Activated CD4-positive, alpha-beta T cell treated with anti-CD3 and anti-CD28 coated beads, Interleukin-2, Interleukin-6, amounts not matched to agents 100 ng/mL and 50 ng/mL, durations not matched to agents 16 hours and 8 hours (primary cell): Measurements from ENCODE around the gene OSBPL6.
"Not testable (repeated sequence)": the region's sequence is repeated elsewhere in the genome, so short reads cannot be mapped to it uniquely, and the experiment has no call there.

Experiments used
- DNase-seq: peaks from one replicate; pipeline ENCODE4 v3.0.0-alpha.2; 2020

The OSBPL6 gene

DNA sequence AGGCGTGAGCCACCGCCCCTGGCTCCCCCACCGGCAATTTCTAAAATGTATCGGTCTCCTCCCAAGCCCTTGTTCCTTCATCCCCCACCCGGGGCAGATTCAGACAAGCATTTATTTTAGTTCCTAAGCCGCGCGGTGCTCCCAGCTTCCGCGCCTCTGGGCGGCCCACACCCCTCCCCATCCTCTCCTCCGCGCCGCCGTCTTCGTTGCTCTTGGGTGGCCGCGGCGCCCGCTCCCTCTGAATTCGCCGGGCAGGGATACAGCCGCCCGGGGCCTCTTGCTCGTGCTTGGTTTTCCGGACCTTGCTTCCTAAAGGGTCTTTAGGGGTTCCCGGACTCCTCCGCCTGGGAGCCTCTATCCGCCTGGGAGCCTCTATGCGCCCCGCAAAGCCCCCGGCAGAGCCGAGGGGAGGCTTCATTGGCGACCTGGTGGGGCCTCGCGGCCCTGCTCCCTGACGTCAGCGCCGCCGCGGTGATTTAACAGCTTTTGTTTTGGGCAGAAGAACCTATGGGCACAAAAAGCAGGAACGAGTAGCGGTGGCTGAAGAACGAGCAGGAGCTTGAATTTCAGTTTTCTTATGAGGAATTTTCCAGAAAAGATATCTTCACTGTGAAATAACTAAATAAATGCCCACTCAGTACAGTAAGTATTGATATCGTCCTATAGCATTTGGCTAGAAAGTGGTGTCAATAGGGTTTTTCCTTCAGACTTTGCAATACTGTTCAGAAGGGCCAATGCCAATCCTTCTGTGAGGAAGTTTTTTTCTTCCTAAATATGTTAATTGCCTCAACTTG lies 219.4 kb downstream of the OSBPL6 start:
- peak; percentile 91 for DNase-seq

DNA sequence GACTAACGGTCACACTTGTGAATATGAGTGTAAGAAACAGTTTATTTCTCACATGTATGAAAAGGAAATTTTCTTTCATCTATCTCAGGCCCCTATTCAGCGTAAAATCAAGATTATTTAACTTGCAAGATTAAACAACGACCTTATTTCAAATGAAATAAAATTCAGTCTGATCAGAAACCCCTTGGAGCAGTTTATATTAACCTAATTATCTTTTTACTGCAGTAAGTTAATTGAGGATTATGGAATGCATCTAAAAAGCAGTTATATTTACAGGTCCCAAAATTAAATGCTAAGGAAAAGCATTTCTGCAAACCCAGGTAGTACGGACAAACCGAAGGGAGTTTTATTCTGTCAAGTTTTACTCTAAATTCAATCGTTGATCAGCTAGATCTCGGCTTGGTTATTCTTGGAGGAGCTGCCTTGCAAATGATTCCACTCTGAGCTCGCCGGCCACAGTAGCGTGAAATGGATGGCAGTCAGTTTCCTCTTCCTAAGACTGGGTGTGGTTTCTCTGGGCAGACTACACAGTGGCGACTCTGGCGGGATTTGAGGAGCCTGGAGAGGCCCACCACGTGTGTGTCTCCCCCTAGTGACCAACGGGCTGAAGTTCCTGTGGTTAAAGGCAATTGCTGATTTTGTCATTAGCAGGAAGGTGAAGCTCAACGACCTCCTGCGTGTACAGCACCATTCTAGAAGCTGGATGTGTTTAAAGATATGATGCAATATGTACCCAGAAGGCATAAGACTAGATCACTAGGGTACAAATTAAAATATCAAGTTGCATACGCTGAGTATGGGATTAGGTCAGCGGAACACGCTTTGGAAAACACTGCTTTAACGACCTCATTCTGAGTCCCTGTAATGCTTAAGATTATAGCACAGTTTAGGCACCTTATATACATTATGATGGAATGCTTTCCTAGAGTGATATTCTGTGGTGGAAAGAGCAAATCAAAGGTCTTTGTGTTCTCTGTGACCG lies 220.2 kb downstream of the OSBPL6 start:
- DNase-seq, result peak; percentile 96

DNA sequence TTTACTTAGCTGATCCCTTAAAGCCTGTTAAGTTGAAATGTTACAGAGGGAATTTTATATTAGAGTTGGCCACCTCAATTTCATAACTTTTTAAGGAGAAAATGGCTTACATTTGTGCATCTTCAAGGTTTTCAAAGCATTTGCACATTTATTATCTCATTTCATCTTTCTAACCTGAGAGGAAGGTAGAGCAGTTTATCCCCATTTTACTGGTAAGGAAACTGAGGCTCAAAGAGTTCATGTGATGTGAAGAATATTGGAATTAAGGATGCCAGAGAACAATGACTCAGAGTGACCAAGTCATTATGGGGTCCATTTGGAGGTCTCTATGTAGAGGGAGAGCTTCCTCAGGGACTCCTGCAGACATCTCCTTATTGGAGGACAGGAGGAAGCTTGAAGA lies 221.7 kb downstream of the OSBPL6 start:
- DNase-seq, result no peak

DNA sequence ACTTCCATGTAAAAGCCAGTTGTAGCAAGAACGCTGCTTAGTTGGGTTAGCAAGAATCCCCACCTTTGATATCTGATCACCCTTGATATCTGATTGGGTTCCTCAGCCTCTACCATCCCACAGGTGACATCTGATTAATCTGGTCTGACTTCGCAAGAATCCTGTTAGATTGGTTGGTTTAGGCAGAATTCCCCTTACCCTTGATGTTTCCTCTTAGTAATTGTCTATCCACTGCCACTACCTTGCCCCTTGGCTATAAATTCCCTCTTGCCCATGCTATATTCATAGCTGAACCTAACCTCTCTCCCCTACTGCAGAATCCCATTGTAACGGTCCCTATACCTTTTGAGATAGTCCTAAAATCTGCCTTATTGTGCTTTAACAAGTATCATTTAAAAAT lies 223.6 kb downstream of the OSBPL6 start:
- no peak for DNase-seq

DNA sequence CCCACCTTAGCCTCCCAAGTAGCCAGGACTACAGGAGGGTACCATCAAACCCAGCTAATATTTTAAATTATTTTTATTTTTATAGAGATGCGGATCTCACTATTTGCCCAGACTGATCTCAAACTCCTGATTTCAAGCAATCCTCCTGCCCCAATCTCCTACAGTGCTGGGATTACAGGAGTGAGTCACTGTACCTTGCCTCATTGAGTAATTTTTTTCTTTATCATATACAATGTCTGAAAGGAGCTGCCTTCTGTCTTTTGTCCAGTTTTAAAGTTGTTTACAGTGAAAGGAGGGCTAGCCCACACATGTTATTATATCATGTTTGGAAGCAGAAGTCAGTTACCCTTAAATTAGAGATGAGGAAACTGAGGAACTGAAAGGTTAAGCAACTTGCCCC lies 224.1 kb downstream of the OSBPL6 start:
- no peak for DNase-seq

DNA sequence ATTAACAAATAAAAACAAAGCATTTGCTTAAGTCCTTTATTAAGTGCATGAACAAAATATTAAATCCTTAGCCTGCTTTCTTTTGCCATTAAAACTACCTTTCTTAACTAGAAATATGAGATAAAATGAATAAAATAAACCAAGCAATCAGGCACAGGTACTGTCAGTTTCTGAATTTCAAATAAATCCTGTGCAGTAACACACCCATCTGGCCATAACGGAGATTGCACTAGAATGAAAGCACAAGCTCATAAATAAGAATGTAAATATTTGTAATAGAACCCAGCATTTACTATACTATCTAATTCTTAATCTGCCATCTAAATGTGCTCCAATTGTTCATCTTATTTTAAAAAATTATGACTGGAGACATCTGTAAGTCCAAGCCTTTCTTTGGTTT lies 224.8 kb downstream of the OSBPL6 start:
- DNase-seq, result no peak

DNA sequence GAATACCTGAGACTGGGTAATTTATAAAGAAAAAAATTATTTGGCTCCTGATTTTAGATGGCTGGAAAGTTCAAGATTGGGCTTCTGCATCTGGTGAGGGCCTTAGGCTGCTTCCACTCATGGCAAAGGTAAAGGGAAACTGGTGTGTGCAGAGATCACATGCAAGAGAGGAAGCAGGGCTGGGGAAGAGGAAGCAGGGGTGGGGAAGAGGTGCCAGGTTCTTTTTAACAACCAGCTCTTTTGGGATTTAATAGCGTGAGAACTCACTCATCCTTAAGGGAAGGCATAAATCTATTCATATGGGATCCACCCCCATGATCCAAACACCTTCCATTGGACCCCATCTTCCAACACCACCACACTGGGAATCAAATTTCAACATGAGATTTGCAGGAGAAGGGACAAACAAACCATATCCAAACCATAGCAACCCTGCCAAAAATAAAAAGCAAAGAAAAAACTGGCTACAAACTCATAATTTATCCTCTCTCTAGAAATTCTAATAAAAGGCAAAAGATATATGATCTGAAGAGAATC lies 226.2 kb downstream of the OSBPL6 start:
- no peak for DNase-seq

DNA sequence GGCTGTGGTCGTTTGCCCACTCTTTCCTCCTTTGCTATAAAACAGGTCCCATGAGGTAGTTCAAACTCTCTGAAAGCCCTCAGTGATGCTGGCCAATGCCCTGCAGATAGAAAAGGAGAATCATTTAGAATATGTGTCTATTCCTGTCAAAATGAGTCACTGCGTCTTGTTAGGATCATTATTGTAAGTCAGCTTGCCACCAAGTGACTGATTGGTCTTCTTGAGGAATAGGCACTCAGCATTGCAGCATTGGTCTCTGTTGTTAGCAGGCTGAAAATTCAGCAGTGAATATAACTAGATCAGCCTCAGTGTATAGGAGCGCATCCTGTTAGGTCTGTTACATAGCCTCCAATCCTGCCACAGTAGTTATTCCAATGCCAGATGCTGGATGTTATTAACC lies 227.8 kb downstream of the OSBPL6 start:
- no peak for DNase-seq

DNA sequence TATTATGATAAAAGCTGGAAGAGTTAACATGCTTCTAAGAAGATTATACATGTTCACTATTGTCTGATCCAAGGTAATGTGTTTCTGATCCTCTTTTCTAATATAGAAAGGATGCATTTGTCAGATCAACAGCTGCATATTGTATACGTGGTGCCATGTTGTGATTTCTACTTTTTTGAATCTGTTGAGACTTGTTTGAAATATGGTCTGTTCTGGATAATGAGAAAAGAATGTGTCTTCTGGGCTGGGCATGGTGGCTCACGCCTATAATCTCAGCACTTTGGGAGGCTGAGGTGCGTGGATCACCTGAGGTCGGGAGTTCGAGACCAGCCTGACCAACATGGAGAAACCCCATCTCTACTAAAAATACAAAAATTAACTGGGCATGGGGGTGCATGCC lies 229.4 kb downstream of the OSBPL6 start:
- DNase-seq, result not testable (repeated sequence)

DNA sequence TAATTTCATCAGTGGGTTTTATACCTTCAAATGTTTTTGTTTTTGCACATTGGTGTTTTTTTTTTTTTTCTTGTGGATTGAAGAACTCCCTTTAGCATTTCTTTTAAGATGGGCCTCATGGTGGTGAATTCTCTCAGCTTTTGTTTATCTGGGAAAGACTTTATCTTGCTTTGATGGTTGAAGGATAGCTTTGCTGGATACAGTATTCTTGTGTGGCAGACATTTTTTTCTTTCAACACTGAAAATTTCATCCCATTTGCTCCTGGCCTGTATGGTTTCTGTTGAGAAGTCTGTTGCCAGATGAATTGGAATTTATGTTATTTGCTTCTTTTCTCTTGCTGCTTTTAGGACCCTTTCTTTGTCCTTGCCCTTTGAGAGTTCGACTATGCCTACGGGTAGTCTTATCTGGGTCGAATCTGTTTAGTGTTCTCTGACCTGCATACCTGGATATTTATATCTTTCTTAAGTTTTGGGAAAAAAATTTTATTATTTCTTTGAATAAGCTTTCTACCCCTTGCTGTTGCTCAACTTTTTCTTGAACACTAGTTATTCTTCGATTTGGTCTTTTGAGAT lies 231.0 kb downstream of the OSBPL6 start:
- DNase-seq, result no peak

DNA sequence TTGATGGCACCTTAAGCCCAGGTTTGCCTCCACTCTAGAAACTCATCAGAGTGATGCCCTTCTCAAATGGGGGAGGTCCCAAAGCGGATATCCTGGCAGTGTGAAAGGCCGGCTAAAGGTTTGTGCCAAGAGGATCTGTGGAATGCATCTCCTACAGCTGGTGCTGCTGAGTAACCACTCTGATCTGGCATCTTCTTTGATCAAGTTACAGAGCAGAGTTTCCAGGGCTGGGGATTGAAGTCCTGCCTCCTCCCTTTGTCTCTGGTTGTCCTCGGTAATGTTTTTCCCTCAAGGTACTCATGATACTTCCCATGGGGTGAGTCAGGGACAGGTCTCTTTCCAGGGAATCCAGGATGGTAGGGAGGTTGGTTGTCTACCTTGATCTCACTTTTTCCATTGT lies 232.1 kb downstream of the OSBPL6 start:
- no peak for DNase-seq

DNA sequence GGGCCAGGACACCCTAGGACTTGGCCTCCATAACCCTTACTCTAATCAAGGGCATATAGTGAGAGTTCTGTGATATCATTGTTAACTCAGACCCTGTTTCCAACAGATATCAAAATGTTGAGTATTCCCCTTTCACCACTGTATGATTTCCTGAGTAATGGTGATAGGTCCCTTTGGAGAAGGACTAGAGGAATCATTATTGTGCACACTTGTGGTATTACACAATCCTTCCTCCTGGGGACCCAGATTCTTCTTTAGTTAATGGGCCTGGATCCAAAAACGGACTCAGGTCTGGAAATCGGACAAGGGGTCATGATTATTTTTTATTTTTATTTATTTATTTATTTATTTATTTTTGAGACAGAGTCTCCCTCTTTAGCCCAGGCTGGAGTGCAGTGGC lies 233.1 kb downstream of the OSBPL6 start:
- no peak for DNase-seq

DNA sequence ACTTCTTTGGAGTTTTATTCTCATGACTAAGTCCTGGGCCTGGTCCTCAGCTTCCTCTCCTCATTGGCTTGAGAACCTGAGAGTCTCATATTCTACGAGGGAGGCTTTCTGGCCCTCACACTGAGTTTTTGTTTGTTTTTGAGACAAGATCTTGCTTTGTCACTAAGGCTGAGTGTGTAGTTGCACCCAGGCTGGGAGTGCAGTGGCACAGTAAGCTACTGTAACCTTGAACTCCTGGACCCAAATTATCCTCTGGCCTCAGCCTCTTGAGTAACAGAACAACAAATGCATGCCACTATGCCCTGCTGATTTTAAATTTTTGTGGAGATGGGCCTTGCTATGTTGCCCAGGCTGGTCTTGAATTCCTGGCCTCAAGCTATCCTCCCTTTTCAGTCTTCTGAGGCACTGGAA lies 234.1 kb downstream of the OSBPL6 start:
- DNase-seq, result no peak

DNA sequence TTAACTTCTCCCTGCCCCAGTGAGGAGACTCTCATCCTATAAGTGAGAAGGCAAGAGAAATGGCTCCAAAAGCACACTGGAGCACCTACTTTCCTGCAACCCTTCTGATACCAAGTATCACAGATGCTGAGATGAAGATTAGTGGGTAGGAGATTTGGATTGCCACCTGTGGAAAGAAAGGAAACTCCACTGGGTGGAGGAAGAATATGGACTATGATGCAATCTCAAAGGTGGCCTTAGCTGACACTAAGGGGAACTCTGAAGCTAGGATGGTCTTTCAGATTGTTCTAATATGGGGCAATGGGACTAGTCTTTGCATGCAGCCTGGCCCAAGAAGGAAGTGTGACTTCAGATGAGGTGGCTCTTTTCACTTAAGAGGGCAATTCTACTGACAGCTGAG lies 235.0 kb downstream of the OSBPL6 start:
- no peak for DNase-seq

DNA sequence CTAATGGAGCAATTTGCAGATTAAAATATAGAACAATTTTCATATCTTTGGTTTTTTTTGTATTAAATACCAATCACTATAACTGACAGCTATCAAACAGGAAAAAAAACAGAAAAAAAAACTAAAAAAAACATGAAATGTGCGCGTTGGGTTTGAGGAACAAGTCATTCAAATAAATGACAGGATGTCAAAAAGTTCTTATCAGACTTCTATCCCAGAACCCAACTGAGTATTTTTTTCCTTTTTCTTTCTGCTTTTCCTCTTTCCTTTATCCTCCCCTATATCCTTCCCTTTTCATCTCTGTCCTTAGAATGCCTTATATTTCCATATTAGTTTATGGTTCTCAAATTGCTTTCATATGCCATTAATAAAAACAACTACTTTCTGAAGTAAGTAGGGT lies 242.3 kb downstream of the OSBPL6 start:
- no peak for DNase-seq

DNA sequence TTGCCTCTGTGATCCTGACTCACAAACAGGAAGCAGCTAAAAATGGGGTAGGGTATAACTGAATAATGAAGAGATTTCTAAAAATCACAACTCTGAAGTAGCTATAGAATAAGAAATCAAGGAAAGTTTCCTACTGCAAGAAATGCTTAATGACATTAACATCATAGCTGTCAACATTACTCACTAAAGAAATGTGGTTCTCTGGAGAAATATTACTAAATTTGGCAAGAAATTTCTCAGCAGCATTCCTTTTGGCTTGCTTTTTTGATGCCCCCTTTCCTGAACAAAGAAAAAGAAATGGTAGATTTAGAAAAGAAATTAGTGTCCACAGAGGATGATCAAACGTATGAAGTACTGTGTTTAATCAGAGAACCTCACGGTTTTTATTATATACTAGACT lies 247.1 kb downstream of the OSBPL6 start:
- no peak for DNase-seq

DNA sequence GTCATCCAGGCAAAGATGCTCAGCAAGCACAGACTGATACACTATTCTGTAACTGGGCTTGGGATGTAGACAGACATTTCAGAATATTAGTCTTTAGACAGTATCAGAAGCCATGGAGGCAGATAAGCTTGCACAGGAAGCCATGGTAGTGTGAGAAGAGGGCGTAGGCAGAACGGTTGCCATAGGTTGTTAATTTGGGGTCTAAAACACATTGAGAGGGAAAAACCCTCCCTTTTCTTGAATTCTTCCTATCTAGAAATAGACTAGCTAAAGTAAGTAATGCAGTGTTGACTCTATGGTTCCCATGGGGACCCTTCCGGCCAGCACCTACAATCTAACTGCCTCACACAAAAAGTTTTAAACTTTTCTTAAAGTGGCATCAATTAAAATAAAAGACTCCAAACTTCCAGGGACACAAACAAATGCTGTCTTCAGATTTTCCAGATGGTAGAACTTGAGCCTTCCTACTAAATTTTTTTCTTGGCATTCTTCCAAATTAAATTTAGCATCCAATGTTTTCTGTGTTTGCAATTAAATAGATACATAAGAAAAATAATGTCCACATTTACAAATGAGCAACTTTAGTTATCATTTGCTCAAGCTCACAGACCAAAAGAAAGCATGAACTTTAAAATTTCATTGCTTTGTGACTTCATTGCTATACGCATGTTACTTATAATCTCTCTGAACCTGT lies 254.8 kb downstream of the OSBPL6 start:
- no peak for DNase-seq

DNA sequence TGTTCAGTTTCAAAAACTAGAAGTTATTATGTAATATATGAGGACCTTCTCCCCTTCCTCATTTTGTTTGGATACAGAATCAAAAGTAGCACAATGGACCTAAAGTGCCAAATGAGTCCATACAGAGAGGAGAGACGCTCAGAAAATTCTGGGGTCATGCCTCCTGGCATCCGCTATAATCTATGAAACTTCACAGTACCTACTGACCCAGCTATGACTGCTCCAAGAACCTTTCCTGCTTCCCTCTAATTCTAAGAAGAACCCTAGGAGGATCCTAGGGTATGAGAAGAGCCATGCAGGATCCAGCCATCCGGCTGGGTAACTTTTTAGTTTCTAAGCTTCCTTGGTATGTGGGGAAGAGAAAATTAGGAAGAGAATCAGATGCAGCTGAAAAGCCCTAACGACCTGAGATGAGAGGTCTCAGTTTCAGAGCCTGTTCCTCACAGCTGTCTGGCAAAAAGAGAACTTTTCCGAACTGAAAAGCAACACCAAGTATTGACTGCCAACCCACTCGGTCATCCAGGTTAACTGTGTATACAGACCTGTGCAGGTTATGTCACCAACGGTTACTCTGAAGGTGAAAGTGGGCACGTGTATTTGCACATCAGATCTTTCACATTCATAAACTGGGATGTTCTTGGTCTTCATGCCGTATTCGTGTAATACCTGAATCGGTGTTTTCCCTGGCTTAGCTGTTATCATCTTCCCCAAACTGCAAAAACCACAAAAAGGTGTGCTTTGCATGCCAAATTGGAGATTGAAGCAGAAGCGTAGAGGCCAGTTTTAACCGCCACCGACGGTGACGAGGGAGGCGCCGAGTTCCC lies 255.6 kb downstream of the OSBPL6 start:
- DNase-seq, result no peak

DNA sequence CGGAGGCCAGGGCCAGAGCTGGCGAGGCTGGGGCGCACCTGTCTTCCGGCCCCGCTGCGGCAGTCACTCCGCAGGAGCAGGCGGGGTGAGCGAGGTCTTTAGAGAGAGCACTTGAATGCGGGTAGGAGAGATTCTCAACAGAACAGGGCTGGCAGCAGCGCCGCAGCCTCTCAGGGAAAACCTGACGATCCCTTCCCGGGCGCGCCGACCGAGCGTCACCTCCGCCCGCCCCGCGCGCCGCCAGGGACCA lies 256.1 kb downstream of the OSBPL6 start:
- no peak for DNase-seq

DNA sequence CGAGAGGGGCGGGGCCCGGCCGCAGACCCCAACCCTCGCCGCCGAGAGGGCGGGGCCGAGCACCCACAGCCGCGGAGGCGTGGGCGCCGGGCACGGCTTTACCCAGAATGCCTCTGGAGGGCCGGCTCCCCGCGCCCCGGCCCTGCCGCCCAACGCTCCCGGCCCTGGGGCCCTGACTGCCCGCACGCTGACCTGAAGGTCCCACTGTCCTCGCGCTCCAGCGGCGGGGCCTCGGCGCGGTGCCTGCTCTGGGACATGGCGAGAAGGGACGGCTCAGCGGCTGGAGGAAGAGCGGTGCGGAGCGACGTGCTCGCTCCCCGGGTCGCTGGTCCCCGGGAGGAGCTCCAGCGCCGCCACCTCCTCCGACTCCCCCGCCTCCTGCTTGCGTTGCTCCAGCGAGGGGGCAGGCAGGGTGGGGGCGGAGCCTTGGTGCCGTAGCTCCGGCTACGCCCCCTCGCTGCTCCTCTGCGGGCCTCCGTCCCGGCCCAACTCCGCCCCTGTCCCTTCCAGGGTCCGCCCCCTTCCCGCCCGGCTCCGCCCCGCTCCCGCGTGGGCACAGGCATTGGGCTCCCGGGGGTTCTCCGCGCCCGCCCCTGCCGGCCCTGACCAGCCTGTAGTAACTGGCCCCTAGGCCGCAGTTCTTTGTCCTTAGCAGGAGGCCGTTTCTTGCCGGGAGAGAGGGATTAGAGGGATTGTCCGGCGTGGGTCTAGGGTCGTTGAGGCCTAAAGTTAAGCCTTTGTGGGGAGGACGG lies 256.6 kb downstream of the OSBPL6 start, which contains the start of the genes PJVK and PRKRA:
PJVK (plus strand) TSS at position 605 of the 752 bp plus-strand sequence. CDS start 2,032 bp downstream, outside the sequence.
PRKRA (minus strand) TSS at position 402 of the 752 bp plus-strand sequence; CDS start at position 257, 145 bp downstream.
- peak; percentile 98 for DNase-seq

DNA sequence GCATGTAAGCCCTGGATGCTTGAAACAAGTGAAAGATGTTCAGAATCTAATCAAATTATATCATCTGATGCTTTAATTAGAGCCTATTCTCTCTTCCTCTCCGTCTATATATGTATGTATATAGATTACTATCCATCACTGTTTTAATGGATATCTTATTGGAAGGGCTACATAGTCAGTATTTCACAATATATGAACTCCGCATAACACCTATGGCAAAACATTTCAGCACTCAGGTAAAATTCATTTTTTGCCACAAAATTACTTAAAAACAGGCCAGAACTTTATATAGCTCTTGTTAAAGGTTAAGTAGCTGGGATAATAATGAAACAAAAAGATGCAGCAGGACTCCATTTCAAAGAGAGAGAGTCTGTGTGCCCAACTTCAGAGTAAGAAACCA lies 258.0 kb downstream of the OSBPL6 start:
- DNase-seq, result no peak
